Measurements from ENCODE around the gene CDC45.
"Not testable (repeated sequence)": the region's sequence is repeated elsewhere in the genome, so short reads cannot be mapped to it uniquely, and the experiment has no call there.

Gene CDC45

GRCh38 chr22:19540394-19540793 lies 60.7 kb downstream of the CDC45 start:
- H3K9ac ChIP-seq (ENCODE audit: low read depth, low read length), result no peak overlapping the region
- no peak overlapping the region for H3K4me3 ChIP-seq (ENCODE audit: low read length)
- H3K27ac ChIP-seq (ENCODE audit: low read depth, low read length), result no peak overlapping the region
- H3K36me3 ChIP-seq (ENCODE audit: insufficient read depth, low read length), result no peaks in the 10 kb centered on the region
- H3K27me3 ChIP-seq (ENCODE audit: insufficient read depth, low read length), result no peaks in the 10 kb centered on the region
- no peaks in the 10 kb centered on the region for H3K9me3 ChIP-seq (ENCODE audit: insufficient read depth, low read depth, low read length)
- no peaks in the 10 kb centered on the region for H3K4me1 ChIP-seq (ENCODE audit: insufficient read depth, low read length)

- Histone ChIP-seq H3K4me3 (ENCODE audit: low read length) (no peak overlapping the region), H3K9me3 (ENCODE audit: insufficient read depth, low read depth, low read length) (no peaks in the 10 kb centered on the region), H3K27me3 (ENCODE audit: insufficient read depth, low read length) (no peaks in the 10 kb centered on the region), H3K36me3 (ENCODE audit: insufficient read depth, low read length) (no peaks in the 10 kb centered on the region), H3K4me1 (ENCODE audit: insufficient read depth, low read length) (no peaks in the 10 kb centered on the region), H3K27ac (ENCODE audit: low read depth, low read length) (no peak overlapping the region), H3K9ac (ENCODE audit: low read depth, low read length) (no peak overlapping the region)
- WGBS, result 93% methylated on average over 16 of the region's 16 CpGs
Measured at GRCh38 chr22:19543970-19544708, 64.4 kb downstream of the CDC45 start.

DNA sequence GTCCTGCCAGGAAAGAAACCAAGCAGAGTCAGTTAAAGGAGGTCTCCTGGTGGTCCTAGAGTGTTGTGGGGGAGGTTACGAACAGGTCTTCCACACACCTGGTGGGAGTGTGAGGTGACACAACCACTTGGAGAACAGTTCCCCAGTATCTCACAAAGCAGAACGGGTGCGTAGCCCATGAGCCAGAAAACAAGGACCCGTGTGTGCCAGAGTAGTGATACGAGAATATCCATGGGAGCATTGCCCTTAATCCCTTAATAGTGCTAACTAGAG lies 66.2 kb downstream of the CDC45 start:
- H3K4me3 ChIP-seq (ENCODE audit: low read length), result no peak overlapping the region
- H3K27me3 ChIP-seq (ENCODE audit: insufficient read depth, low read length), result no peaks in the 10 kb centered on the region
- H3K27ac ChIP-seq (ENCODE audit: low read depth, low read length), result no peak overlapping the region
- H3K36me3 ChIP-seq (ENCODE audit: insufficient read depth, low read length), result no peaks in the 10 kb centered on the region
- no peak overlapping the region for H3K9ac ChIP-seq (ENCODE audit: low read depth, low read length)
- 96% methylated on average over 5 of the region's 5 CpGs for WGBS
- H3K4me1 ChIP-seq (ENCODE audit: insufficient read depth, low read length), result no peaks in the 10 kb centered on the region
- no peaks in the 10 kb centered on the region for H3K9me3 ChIP-seq (ENCODE audit: insufficient read depth, low read depth, low read length)

GRCh38 chr22:19546680-19547079 lies 67.0 kb downstream of the CDC45 start:
- Histone ChIP-seq H3K9ac (ENCODE audit: low read depth, low read length) (no peak overlapping the region), H3K27ac (ENCODE audit: low read depth, low read length) (no peak overlapping the region), H3K4me1 (ENCODE audit: insufficient read depth, low read length) (no peaks in the 10 kb centered on the region), H3K36me3 (ENCODE audit: insufficient read depth, low read length) (no peaks in the 10 kb centered on the region), H3K4me3 (ENCODE audit: low read length) (no peak overlapping the region), H3K9me3 (ENCODE audit: insufficient read depth, low read depth, low read length) (no peaks in the 10 kb centered on the region), H3K27me3 (ENCODE audit: insufficient read depth, low read length) (no peaks in the 10 kb centered on the region)
- WGBS, result 86% methylated on average over 6 of the region's 6 CpGs

- H3K9me3 ChIP-seq (ENCODE audit: insufficient read depth, low read depth, low read length), result no peaks in the 10 kb centered on the region
- no peak overlapping the region for H3K27ac ChIP-seq (ENCODE audit: low read depth, low read length)
- no peak overlapping the region for H3K9ac ChIP-seq (ENCODE audit: low read depth, low read length)
- H3K36me3 ChIP-seq (ENCODE audit: insufficient read depth, low read length), result no peaks in the 10 kb centered on the region
- H3K4me1 ChIP-seq (ENCODE audit: insufficient read depth, low read length), result no peaks in the 10 kb centered on the region
- no peak overlapping the region for H3K4me3 ChIP-seq (ENCODE audit: low read length)
- no peaks in the 10 kb centered on the region for H3K27me3 ChIP-seq (ENCODE audit: insufficient read depth, low read length)
- 99% methylated on average over 8 of the region's 8 CpGs for WGBS
Measured at GRCh38 chr22:19547620-19548019, 67.9 kb downstream of the CDC45 start.

DNA sequence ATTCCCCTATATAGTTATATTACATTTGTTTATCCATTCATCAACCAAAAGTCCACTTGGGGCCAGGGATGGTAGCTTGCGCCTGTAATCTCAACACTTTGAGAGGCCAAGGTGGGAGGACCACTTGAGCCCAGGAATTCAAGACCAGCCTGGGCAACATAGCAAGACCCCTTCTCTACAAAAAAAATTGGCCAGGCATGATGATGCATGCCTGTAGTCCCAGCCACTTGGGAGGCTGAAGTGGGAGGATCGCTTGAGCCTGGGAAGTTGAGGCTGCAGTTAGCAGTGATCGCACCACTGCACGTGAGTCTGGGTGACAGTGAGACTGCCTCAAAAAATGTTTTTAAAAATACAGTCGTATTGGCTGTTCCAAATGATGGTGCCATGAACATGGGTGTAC lies 68.7 kb downstream of the CDC45 start:
- WGBS, result 96% methylated on average over 5 of the region's 5 CpGs

GRCh38 chr22:19548964-19549363 lies 69.2 kb downstream of the CDC45 start:
- H3K27me3 ChIP-seq (ENCODE audit: insufficient read depth, low read length), result no peaks in the 10 kb centered on the region

More for the DNA sequence above, 68.7 kb downstream of the CDC45 start:
- not testable (repeated sequence) for H3K27ac ChIP-seq (ENCODE audit: low read depth, low read length); H3K9me3 ChIP-seq (ENCODE audit: insufficient read depth, low read depth, low read length); H3K4me3 ChIP-seq (ENCODE audit: low read length); H3K27me3 ChIP-seq (ENCODE audit: insufficient read depth, low read length); H3K9ac ChIP-seq (ENCODE audit: low read depth, low read length); H3K4me1 ChIP-seq (ENCODE audit: insufficient read depth, low read length); H3K36me3 ChIP-seq (ENCODE audit: insufficient read depth, low read length)

DNA sequence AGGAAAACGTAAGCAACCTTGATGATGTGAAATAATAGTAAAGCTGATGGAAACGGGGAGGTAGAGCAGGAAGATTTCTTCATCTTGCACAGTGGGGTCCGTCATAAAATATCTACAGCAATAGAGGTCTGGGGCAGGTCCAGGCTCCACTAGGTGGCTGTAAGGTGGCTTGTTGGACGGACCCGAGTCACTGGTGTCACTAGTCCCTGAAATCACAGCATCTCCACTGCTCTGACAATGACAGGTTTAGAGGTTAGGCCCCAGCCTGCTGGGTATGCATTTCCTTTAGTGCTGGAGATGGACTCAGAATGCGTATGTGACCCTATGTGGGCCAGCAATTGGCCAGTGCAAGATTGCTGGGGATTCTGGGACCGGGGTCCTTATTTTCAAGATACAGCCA lies 69.7 kb downstream of the CDC45 start:
- no peaks in the 10 kb centered on the region for H3K27me3 ChIP-seq (ENCODE audit: insufficient read depth, low read length)
- no peaks in the 10 kb centered on the region for H3K9me3 ChIP-seq (ENCODE audit: insufficient read depth, low read depth, low read length)
- 92% methylated on average over 7 of the region's 7 CpGs for WGBS
- no peak overlapping the region for H3K27ac ChIP-seq (ENCODE audit: low read depth, low read length)
- no peaks in the 10 kb centered on the region for H3K36me3 ChIP-seq (ENCODE audit: insufficient read depth, low read length)
- H3K4me1 ChIP-seq (ENCODE audit: insufficient read depth, low read length), result peaks cover 3% of the 10 kb centered on the region
- no peak overlapping the region for H3K9ac ChIP-seq (ENCODE audit: low read depth, low read length)
- H3K4me3 ChIP-seq (ENCODE audit: low read length), result no peak overlapping the region

More at GRCh38 chr22:19548964-19549363, 69.2 kb downstream of the CDC45 start:
- no peak overlapping the region for H3K27ac ChIP-seq (ENCODE audit: low read depth, low read length)
- no peaks in the 10 kb centered on the region for H3K9me3 ChIP-seq (ENCODE audit: insufficient read depth, low read depth, low read length)
- H3K4me1 ChIP-seq (ENCODE audit: insufficient read depth, low read length), result no peaks in the 10 kb centered on the region
- 79% methylated on average over 2 of the region's 2 CpGs for WGBS
- no peak overlapping the region for H3K9ac ChIP-seq (ENCODE audit: low read depth, low read length)
- H3K4me3 ChIP-seq (ENCODE audit: low read length), result no peak overlapping the region
- no peaks in the 10 kb centered on the region for H3K36me3 ChIP-seq (ENCODE audit: insufficient read depth, low read length)

- no peaks in the 10 kb centered on the region for H3K36me3 ChIP-seq (ENCODE audit: insufficient read depth, low read length)
- 94% methylated on average over 7 of the region's 7 CpGs for WGBS
- no peaks in the 10 kb centered on the region for H3K27me3 ChIP-seq (ENCODE audit: insufficient read depth, low read length)
- no peak overlapping the region for H3K9ac ChIP-seq (ENCODE audit: low read depth, low read length)
- H3K9me3 ChIP-seq (ENCODE audit: insufficient read depth, low read depth, low read length), result no peaks in the 10 kb centered on the region
- peaks cover 10% of the 10 kb centered on the region for H3K4me1 ChIP-seq (ENCODE audit: insufficient read depth, low read length)
- no peak overlapping the region for H3K4me3 ChIP-seq (ENCODE audit: low read length)
- H3K27ac ChIP-seq (ENCODE audit: low read depth, low read length), result no peak overlapping the region
Measured at GRCh38 chr22:19550382-19550781, 70.7 kb downstream of the CDC45 start.

GRCh38 chr22:19553201-19553600 lies 73.5 kb downstream of the CDC45 start:
- Histone ChIP-seq H3K27ac (ENCODE audit: low read depth, low read length) (no peak overlapping the region), H3K4me3 (ENCODE audit: low read length) (no peak overlapping the region), H3K27me3 (ENCODE audit: insufficient read depth, low read length) (no peaks in the 10 kb centered on the region), H3K4me1 (ENCODE audit: insufficient read depth, low read length) (peaks cover 10% of the 10 kb centered on the region), H3K9me3 (ENCODE audit: insufficient read depth, low read depth, low read length) (no peaks in the 10 kb centered on the region), H3K36me3 (ENCODE audit: insufficient read depth, low read length) (no peaks in the 10 kb centered on the region), H3K9ac (ENCODE audit: low read depth, low read length) (no peak overlapping the region)
- 91% methylated on average over 2 of the region's 2 CpGs for WGBS

- peak overlapping the region; percentile 35; the same call in 1 of the 2 replicates for H3K9ac ChIP-seq (ENCODE audit: low read depth, low read length)
- H3K36me3 ChIP-seq (ENCODE audit: insufficient read depth, low read length), result no peaks in the 10 kb centered on the region
- no peaks in the 10 kb centered on the region for H3K27me3 ChIP-seq (ENCODE audit: insufficient read depth, low read length)
- H3K4me3 ChIP-seq (ENCODE audit: low read length), result no peak overlapping the region
- H3K9me3 ChIP-seq (ENCODE audit: insufficient read depth, low read depth, low read length), result no peaks in the 10 kb centered on the region
- peaks cover 10% of the 10 kb centered on the region for H3K4me1 ChIP-seq (ENCODE audit: insufficient read depth, low read length)
- WGBS, result 72% methylated on average over 11 of the region's 12 CpGs
- peak overlapping the region; percentile 6; the same call in 1 of the 2 replicates for H3K27ac ChIP-seq (ENCODE audit: low read depth, low read length)
Measured at GRCh38 chr22:19554834-19555404, 75.2 kb downstream of the CDC45 start.

DNA sequence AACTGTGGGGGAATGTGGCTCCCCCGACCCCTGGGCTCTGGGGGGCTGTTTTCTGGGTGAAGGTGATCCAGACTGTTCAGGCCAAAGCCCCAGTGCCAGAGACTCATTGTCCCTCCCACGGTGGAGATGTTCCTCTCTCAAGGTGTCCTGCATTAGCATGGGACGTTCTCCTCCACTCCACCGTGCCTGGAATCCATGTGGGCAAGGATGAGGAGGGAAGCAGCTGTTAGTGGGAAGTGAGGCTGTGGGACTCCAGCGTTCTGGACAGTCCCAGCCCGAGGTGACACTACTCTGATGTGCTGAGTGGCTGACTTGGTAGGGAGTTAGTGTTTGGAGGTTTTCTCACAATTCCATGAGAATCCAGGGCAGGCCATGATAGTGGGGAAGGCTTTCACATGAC lies 75.9 kb downstream of the CDC45 start:
- no peaks in the 10 kb centered on the region for H3K36me3 ChIP-seq (ENCODE audit: insufficient read depth, low read length)
- no peak overlapping the region for H3K9ac ChIP-seq (ENCODE audit: low read depth, low read length)
- no peaks in the 10 kb centered on the region for H3K9me3 ChIP-seq (ENCODE audit: insufficient read depth, low read depth, low read length)
- no peaks in the 10 kb centered on the region for H3K27me3 ChIP-seq (ENCODE audit: insufficient read depth, low read length)
- H3K27ac ChIP-seq (ENCODE audit: low read depth, low read length), result no peak overlapping the region
- H3K4me1 ChIP-seq (ENCODE audit: insufficient read depth, low read length), result peaks cover 10% of the 10 kb centered on the region
- WGBS, result 90% methylated on average over 6 of the region's 6 CpGs
- no peak overlapping the region for H3K4me3 ChIP-seq (ENCODE audit: low read length)
